ENCODE measurements around the gene FXYD3. TPM values are rescaled to one million over a fixed set of nuclear protein-coding genes. Genes with fewer than 3 reads are reported as not detected.

Gene FXYD3
- total RNA-seq, 6 donors from 2014 or later, result 94.3 to 236 (median 195) TPM

DNA sequence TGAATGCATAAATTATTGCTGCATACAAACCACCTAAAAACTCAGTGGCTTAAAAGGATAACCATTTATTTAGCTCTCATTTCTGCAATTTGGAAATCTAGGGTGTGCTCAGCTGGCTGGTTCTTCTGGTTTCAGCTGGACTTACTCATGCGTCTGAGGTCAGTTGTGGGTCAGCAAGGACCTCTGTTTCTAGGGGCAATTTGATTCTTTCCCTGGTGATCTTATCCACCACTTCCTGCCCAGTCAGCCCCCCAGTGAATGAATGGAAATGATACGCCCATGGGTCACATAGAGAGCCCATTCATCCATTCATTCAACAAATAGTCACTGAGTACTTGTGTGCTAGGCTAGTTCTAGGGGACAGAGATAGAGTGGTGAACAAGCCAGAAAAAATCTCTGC lies 48.8 kb downstream of the FXYD3 start:
- WGBS, 2 donors, result 89 to 97% methylated on average over 2 of the region's 2 CpGs
- H3K27me3 ChIP-seq, result no peaks in the 10 kb centered on the region
- ATAC-seq (ENCODE audit: low FRiP score in 2 of 2) (no peak), DNase-seq (no peak)
- H3K36me3 ChIP-seq, result peaks cover 24 to 87% (median 70%) of the 10 kb centered on the region in 4 donors
- TF ChIP-seq POLR2AphosphoS5 (IDR thresholded peaks at IDR 0.05), result no peak
- TF ChIP-seq POLR2A (IDR thresholded peaks at IDR 0.05), result no peak
- TF ChIP-seq CTCF (IDR thresholded peaks at IDR 0.05), result no peak
- no peak for TF ChIP-seq EP300 (IDR thresholded peaks at IDR 0.05)
- no peak overlapping the region for H3K4me3 ChIP-seq
- H3K4me1 ChIP-seq, result no peaks in the 10 kb centered on the region
- no peak overlapping the region for H3K27ac ChIP-seq
- H3K9me3 ChIP-seq, result peaks cover 8 to 38% (median 23%) of the 10 kb centered on the region in 4 donors

DNA sequence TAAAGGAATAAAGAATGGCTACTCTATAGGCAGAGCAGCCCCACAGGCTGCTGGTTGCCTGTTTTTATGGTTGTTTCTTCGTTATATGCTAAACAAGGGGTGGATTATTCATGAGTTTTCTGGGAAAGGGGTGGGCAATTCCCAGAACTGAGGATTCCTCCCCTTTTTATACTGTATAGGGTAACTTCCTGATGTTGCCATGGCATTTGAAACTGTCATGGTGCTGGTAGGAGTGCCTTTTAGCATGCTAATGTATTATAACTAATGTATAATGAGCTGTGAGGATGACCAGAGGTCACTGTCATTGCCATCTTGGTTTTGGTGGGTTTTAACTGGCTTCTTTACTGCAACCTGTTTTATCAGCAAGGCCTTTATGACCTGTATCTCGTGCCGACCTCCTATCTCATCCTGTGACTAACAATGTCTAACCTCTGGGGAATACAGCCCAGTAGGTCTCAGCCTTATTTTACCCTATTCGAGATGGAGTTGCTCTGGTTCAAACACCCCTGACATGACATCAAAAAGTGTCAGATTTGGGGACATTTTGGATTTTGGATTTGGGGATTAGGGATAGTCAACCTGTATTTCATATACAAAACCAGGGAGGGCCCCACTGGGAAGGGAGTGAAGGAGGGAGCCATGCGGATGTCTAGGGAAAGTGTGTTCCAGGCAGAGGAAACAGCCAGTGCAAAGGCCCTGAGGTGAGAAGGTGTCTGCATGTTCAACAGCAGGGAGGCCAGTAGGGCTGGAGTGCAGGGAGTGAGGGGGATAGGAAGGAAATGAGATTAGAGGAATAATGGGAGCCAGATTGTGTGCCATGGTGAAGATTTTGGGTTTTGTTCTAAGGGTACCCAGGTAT lies 49.8 kb downstream of the FXYD3 start:
- H3K36me3 ChIP-seq, result peaks cover 20 to 88% (median 62%) of the 10 kb centered on the region in 4 donors

DNA sequence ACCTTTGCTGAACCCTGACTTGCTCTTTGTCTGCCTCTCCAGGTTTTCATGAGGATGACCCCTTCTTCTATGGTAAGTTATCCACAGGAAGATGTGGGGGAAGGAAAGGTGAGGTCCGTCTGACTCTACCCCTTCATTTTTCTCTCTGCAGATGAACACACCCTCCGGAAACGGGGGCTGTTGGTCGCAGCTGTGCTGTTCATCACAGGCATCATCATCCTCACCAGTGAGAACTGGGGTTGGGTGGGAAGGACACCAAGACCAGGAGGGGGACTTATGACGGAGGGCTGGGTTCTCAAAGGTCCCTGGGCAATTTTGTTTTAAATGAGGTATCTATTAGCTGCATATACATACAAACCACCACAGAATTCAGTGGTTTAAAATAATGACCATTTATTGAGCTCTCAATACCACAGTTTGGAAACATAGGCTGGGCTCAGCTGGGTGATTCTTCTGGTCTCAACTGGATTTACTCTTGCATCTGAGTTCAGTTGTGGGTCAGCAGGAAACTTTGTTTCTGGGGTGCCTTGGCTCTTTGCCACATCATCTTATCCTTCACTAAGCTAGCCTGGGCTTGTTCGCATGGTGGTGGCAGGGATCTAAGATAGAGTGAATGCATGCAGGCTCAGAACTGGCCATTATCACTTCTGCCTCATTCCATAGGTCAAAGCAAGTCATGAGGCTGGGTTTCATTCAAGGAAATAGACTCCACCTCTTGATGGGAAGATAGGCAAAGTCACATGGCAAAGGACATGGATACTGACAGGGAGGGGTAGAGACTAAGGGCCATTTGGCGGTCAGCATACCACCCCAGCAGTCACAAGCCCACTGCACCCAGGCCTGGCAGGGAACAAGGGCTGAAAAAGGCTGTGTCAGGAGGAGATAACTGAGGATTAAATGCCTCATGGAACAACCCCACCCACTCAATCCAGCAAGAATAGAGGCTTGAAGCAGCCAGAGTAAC lies 50.8 kb downstream of the FXYD3 start:
- H3K9me3 ChIP-seq, result peaks cover 8 to 38% (median 23%) of the 10 kb centered on the region in 4 donors
- 98 to 100% methylated on average over 7 of the region's 7 CpGs for WGBS, 2 donors
- H3K36me3 ChIP-seq, result peaks cover 20 to 79% (median 56%) of the 10 kb centered on the region in 4 donors
- DNase-seq, result no peak
- H3K4me1 ChIP-seq, result peaks cover 0 to under 1% (median 0%) of the 10 kb centered on the region in 4 donors
- TF ChIP-seq EP300 (IDR thresholded peaks at IDR 0.05) (no peak), POLR2AphosphoS5 (IDR thresholded peaks at IDR 0.05) (no peak), CTCF (IDR thresholded peaks at IDR 0.05) (no peak), POLR2A (IDR thresholded peaks at IDR 0.05) (no peak)
- no peak overlapping the region for H3K4me3 ChIP-seq
- H3K27ac ChIP-seq, result no peak overlapping the region
- H3K27me3 ChIP-seq, result no peaks in the 10 kb centered on the region
- ATAC-seq (ENCODE audit: low FRiP score in 2 of 2), result no peak

More for the DNA sequence above, 49.8 kb downstream of the FXYD3 start:
- no peak overlapping the region for H3K27ac ChIP-seq
- no peak for TF ChIP-seq EP300 (IDR thresholded peaks at IDR 0.05)
- no peak for TF ChIP-seq CTCF (IDR thresholded peaks at IDR 0.05)
- no peak for TF ChIP-seq POLR2A (IDR thresholded peaks at IDR 0.05)
- TF ChIP-seq POLR2AphosphoS5 (IDR thresholded peaks at IDR 0.05), result no peak
- no peaks in the 10 kb centered on the region for H3K27me3 ChIP-seq
- WGBS, 2 donors, result 72 to 80% methylated on average over 5 of the region's 5 CpGs
- no peaks in the 10 kb centered on the region for H3K4me1 ChIP-seq
- DNase-seq (no peak), ATAC-seq (ENCODE audit: low FRiP score in 2 of 2) (no peak)
- no peak overlapping the region for H3K4me3 ChIP-seq
- peaks cover 8 to 38% (median 23%) of the 10 kb centered on the region in 4 donors for H3K9me3 ChIP-seq

- peak overlapping the region in 1 of 4 donors; percentile 40 for H3K27ac ChIP-seq
- H3K4me1 ChIP-seq, result peaks cover 0 to 7% (median 3%) of the 10 kb centered on the region in 4 donors
- H3K36me3 ChIP-seq, result peaks cover 18 to 68% (median 50%) of the 10 kb centered on the region in 4 donors
- no peak for DNase-seq
- TF ChIP-seq POLR2AphosphoS5 (IDR thresholded peaks at IDR 0.05), result no peak
- TF ChIP-seq EP300 (IDR thresholded peaks at IDR 0.05), result no peak
- TF ChIP-seq CTCF (IDR thresholded peaks at IDR 0.05), result no peak
- no peak for TF ChIP-seq POLR2A (IDR thresholded peaks at IDR 0.05)
- H3K27me3 ChIP-seq, result no peaks in the 10 kb centered on the region
- 73 to 83% methylated on average over 5 of the region's 5 CpGs for WGBS, 2 donors
- H3K4me3 ChIP-seq, result no peak overlapping the region
- ATAC-seq (ENCODE audit: low FRiP score in 2 of 2), result no peak
- H3K9me3 ChIP-seq, result peaks cover 8 to 36% (median 23%) of the 10 kb centered on the region in 4 donors
Observed at GRCh38 chr19:35167251-35168119, 51.9 kb downstream of the FXYD3 start.
